GM12801 (cell line): ENCODE measurements around the gene CTTN.

Experiments
- CTCF ChIP-seq: IDR thresholded peaks from one replicate; pipeline ENCODE4 v1.5.1; 2011; ENCODE audit warnings: control low read depth; ENCODE audit not compliant: insufficient read length; ENCODE audit errors: extremely low read depth

Gene CTTN

GRCh38 chr11:70397983-70398833 is at the start of gene CTTN:
Gene CTTN, plus strand, starts transcription at chr11:70398529. Its CDS starts 8,769 bp downstream, at chr11:70407298.
- no peak for TF ChIP-seq CTCF

- no peak for TF ChIP-seq CTCF
Measured at GRCh38 chr11:70348608-70349007, 49.7 kb upstream of the CTTN start.

- TF ChIP-seq CTCF: no peak
Measured at GRCh38 chr11:70351646-70352045, 46.7 kb upstream of the CTTN start.

GRCh38 chr11:70352100-70352499 is 46.2 kb upstream of the CTTN start:
- TF ChIP-seq CTCF: no peak

- no peak for TF ChIP-seq CTCF
Measured at GRCh38 chr11:70352601-70353000, 45.7 kb upstream of the CTTN start.

GRCh38 chr11:70353329-70353728 is 45.0 kb upstream of the CTTN start:
- no peak for TF ChIP-seq CTCF

GRCh38 chr11:70353900-70354568 is 44.3 kb upstream of the CTTN start:
- no peak for TF ChIP-seq CTCF
